Testis (tissue), 2 donors: ENCODE data around the gene SLC12A6.

Experiments
- POLR2A ChIP-seq: fragments of 450-650 bp; IDR thresholded peaks from one replicate; pipeline ENCODE4 v1.6.1; 2017; ENCODE audit warnings: antibody characterized with exemption, mild to moderate bottlenecking, moderate library complexity
- TF ChIP-seq, protein P1 (sequence below), 3 experiments: fragments of 450-650 bp in 2 of 3; fragments of 200-600 bp in 1 of 3; sonication (generic) in 1 of 3; IDR thresholded peaks; one replicate each; pipeline ENCODE4 v1.5.1; 2016 to 2019; ENCODE audit warnings: antibody characterized with exemption in 3 of 3, mild to moderate bottlenecking in 2 of 3, moderate library complexity in 1 of 3

GRCh38 chr15:34334672-34335071 is 2.9 kb downstream of the SLC12A6 start:
- TF ChIP-seq, protein P1, sequence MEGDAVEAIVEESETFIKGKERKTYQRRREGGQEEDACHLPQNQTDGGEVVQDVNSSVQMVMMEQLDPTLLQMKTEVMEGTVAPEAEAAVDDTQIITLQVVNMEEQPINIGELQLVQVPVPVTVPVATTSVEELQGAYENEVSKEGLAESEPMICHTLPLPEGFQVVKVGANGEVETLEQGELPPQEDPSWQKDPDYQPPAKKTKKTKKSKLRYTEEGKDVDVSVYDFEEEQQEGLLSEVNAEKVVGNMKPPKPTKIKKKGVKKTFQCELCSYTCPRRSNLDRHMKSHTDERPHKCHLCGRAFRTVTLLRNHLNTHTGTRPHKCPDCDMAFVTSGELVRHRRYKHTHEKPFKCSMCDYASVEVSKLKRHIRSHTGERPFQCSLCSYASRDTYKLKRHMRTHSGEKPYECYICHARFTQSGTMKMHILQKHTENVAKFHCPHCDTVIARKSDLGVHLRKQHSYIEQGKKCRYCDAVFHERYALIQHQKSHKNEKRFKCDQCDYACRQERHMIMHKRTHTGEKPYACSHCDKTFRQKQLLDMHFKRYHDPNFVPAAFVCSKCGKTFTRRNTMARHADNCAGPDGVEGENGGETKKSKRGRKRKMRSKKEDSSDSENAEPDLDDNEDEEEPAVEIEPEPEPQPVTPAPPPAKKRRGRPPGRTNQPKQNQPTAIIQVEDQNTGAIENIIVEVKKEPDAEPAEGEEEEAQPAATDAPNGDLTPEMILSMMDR (IDR thresholded peaks at IDR 0.05): no peak
- TF ChIP-seq POLR2A: no peak
